ENCODE data around the gene KCNIP1.

Gene KCNIP1

GRCh38 chr5:170622933-170623332 lies 119.1 kb downstream of the KCNIP1 start:
- TF ChIP-seq MYC (IDR thresholded peaks at IDR 0.05; ENCODE audit: low read depth, low read length) = no peak
- no peak for TF ChIP-seq CTCF (IDR thresholded peaks at IDR 0.05; ENCODE audit: low read depth, low read length)
- TF ChIP-seq MAX (IDR thresholded peaks at IDR 0.05; ENCODE audit: low read depth, low read length) = no peak
- no peak for TF ChIP-seq POLR2A (IDR thresholded peaks at IDR 0.05; ENCODE audit: extremely low read depth, insufficient read length)
- no peak for DNase-seq (ENCODE audit: low read depth)
- H3K4me3 ChIP-seq (ENCODE audit: low read depth, low read length) = no peak overlapping the region

- no peak for TF ChIP-seq POLR2A (IDR thresholded peaks at IDR 0.05; ENCODE audit: extremely low read depth, insufficient read length)
- peak; percentile 74 for TF ChIP-seq MAX (IDR thresholded peaks at IDR 0.05; ENCODE audit: low read depth, low read length)
- peak; percentile 36; the same call in 1 of the 2 replicates for TF ChIP-seq MYC (IDR thresholded peaks at IDR 0.05; ENCODE audit: low read depth, low read length)
- TF ChIP-seq CTCF (IDR thresholded peaks at IDR 0.05; ENCODE audit: low read depth, low read length) = peak; percentile 63
- peak; percentile 68 for DNase-seq (ENCODE audit: low read depth)
- no peak overlapping the region for H3K4me3 ChIP-seq (ENCODE audit: low read depth, low read length)
Observed at GRCh38 chr5:170623576-170624181, 119.9 kb downstream of the KCNIP1 start.

GRCh38 chr5:170625221-170626165 lies 121.7 kb downstream of the KCNIP1 start:
- no peak for DNase-seq (ENCODE audit: low read depth)
- H3K4me3 ChIP-seq (ENCODE audit: low read depth, low read length) = no peak overlapping the region
- TF ChIP-seq MYC (IDR thresholded peaks at IDR 0.05; ENCODE audit: low read depth, low read length) (no peak), POLR2A (IDR thresholded peaks at IDR 0.05; ENCODE audit: extremely low read depth, insufficient read length) (no peak), MAX (IDR thresholded peaks at IDR 0.05; ENCODE audit: low read depth, low read length) (no peak), CTCF (IDR thresholded peaks at IDR 0.05; ENCODE audit: low read depth, low read length) (no peak)

- H3K4me3 ChIP-seq (ENCODE audit: low read depth, low read length) = no peak overlapping the region
- no peak for TF ChIP-seq CTCF (IDR thresholded peaks at IDR 0.05; ENCODE audit: low read depth, low read length)
- TF ChIP-seq MYC (IDR thresholded peaks at IDR 0.05; ENCODE audit: low read depth, low read length) = no peak
- TF ChIP-seq POLR2A (IDR thresholded peaks at IDR 0.05; ENCODE audit: extremely low read depth, insufficient read length) = no peak
- no peak for TF ChIP-seq MAX (IDR thresholded peaks at IDR 0.05; ENCODE audit: low read depth, low read length)
- no peak for DNase-seq (ENCODE audit: low read depth)
Observed at GRCh38 chr5:170626507-170627150, 122.8 kb downstream of the KCNIP1 start.

- TF ChIP-seq MAX (IDR thresholded peaks at IDR 0.05; ENCODE audit: low read depth, low read length) (no peak), POLR2A (IDR thresholded peaks at IDR 0.05; ENCODE audit: extremely low read depth, insufficient read length) (no peak), CTCF (IDR thresholded peaks at IDR 0.05; ENCODE audit: low read depth, low read length) (no peak), MYC (IDR thresholded peaks at IDR 0.05; ENCODE audit: low read depth, low read length) (no peak)
- DNase-seq (ENCODE audit: low read depth) = no peak
- H3K4me3 ChIP-seq (ENCODE audit: low read depth, low read length) = no peak overlapping the region
Observed at GRCh38 chr5:170627271-170627670, 123.5 kb downstream of the KCNIP1 start.

All from NB4 (cell line).